Heart left ventricle (tissue), 16 donors: Measurements from ENCODE around the gene OR10R2. TPM values are rescaled to one million over a fixed set of nuclear protein-coding genes. Genes with fewer than 3 reads are reported as not detected.
A peak's percentile ranks its signal among the peaks of the same experiment; 100 is the strongest.

Experiments
- ATAC-seq, 4 donors: fragments of 200-7000 bp; cut with Tn5 transposase; one replicate each; pipeline ENCODE4 v1.9.1; 2020 to 2022; ENCODE audit warnings: moderate library complexity in 4 of 4, mild to moderate bottlenecking in 3 of 4, moderate number of reproducible peaks in 1 of 4
- DNase-seq, 5 donors: peaks; one replicate each; pipeline ENCODE4 v3.0.0-alpha.2; 2020
- H3K27ac ChIP-seq, 12 donors: fragments of 200-600 bp; sonication (generic) in 4 of 12; one replicate each; pipeline versions ENCODE4 v1.5.0 to v1.8.0; 2016 to 2022; ENCODE audit warnings: mild to moderate bottlenecking in 2 of 12
- H3K27me3 ChIP-seq, 9 donors: fragments of 200-600 bp; sonication (generic) in 2 of 9; one replicate each; pipeline versions ENCODE4 v1.5.1 to v1.8.0; 2016 to 2022; ENCODE audit warnings: mild to moderate bottlenecking in 3 of 9
- H3K36me3 ChIP-seq, 9 donors: fragments of 200-600 bp; sonication (generic) in 2 of 9; one replicate each; pipeline versions ENCODE4 v1.5.0 to v1.8.0; 2018 to 2022; ENCODE audit warnings: mild to moderate bottlenecking in 2 of 9
- H3K4me1 ChIP-seq, 12 donors: fragments of 200-600 bp; sonication (generic) in 4 of 12; one replicate each; pipeline versions ENCODE4 v1.5.0 to v1.8.0; 2016 to 2022; ENCODE audit warnings: mild to moderate bottlenecking in 3 of 12
- H3K4me3 ChIP-seq, 12 donors: fragments of 200-600 bp; sonication (generic) in 4 of 12; one replicate each; pipeline versions ENCODE4 v1.5.0 to v1.8.0; 2017 to 2022; ENCODE audit warnings: mild to moderate bottlenecking in 9 of 12, moderate library complexity in 4 of 12
- H3K9me3 ChIP-seq, 12 donors: fragments of 200-600 bp; sonication (generic) in 4 of 12; one replicate each; pipeline versions ENCODE4 v1.5.0 to v1.8.0; 2016 to 2022; ENCODE audit warnings: mild to moderate bottlenecking in 1 of 12
- CTCF ChIP-seq, 12 donors: fragments of 200-600 bp; sonication (generic) in 4 of 12; IDR thresholded peaks; one replicate each; pipeline versions ENCODE4 v1.5.0 to v1.8.0; 2018 to 2022; ENCODE audit warnings: antibody characterized with exemption in 12 of 12, mild to moderate bottlenecking in 5 of 12
- POLR2A ChIP-seq, 2 donors: fragments of 450-650 bp; IDR thresholded peaks; one replicate each; pipeline ENCODE4 v1.6.1; 2017; ENCODE audit warnings: antibody characterized with exemption in 2 of 2, mild to moderate bottlenecking in 2 of 2, moderate library complexity in 2 of 2
- WGBS, 4 donors: extraction: QIAGEN DNeasy Blood & Tissue Kit in 2 of 4; methylation state at CpG; one replicate each; pipeline versions ENCODE4 v1.1.5 to v1.1.7; 2013 to 2018; 5-methylcytosine and 5-hydroxymethylcytosine counted together
- intact Hi-C, 10 donors: fragments of 100-400 bp; cut with DNase I; formaldehyde crosslinking; loops; one replicate each; pipeline versions ENCODE4 v1.11.1 to v1.14.2; 2022
- polyA plus RNA-seq, 2 donors: library from polyadenylated mRNA; stranded (reverse); fragments of 200-250 nt; gene quantifications; one replicate each; pipeline ENCODE4 v1.2.3, GENCODE V29; 2013
- total RNA-seq, 9 donors: library from RNA; depleted of rRNA in 2 of 9; stranded (reverse); fragments of >200 nt in 2 of 9; fragmentation: NEBNext Ultra II Directional in 3 of 9; extraction: Animal tissue kit (Norgen Biotek cat#: 25700) in 3 of 9; gene quantifications; one replicate each; pipeline versions ENCODE4 v1.1.0 to v1.2.4, GENCODE V29; 2016 to 2023
- donor health status: ischemic (EF 13 %, LVEDD 7.1; RV severe dilation, severe dysfunction).
- donor health status: healthy with polysubstance abuse.
- donor health status: DM: no; HTN: yes; CAD: no.
- donor health status: DM: no; HTN: no; CAD: no.
- donor health status: ischemic (EF 25% LVEDD 6.9; RV normal size, moderate dysfunction).
- donor health status: ischemic (EF 25% LVEDD 5.7; RV mildly dilated, moderate dysfunction).
- donor health status: healthy.
- donor health status: DM: yes; HTN: yes; CAD: no.
- donor health status: ischemic (EF 35%, LVEDD 5.7; RV mildly dilated, moderate dysfunction).
- donor health status: nonischemic (EF 11% LVEDD 7.7; RV severe dilation, severe dysfunction).
- donor health status: DM: yes; HTN: yes; CAD: no.
- donor health status: PGD.
- donor health status: ischemic (EF 29% LVEDD 5.4; RV normal size, mild dysfunction).
- donor health status: nonischemic (EF 23%, LVEDD 6.1; RV moderate dilation, normal function).

The OR10R2 gene
- total and polyA plus RNA-seq, 11 donors: not detected

GRCh38 chr1:158494796-158495195, 22.8 kb downstream of the OR10R2 start:
- Histone ChIP-seq H3K4me1 (no peaks in the 10 kb centered on the region), H3K9me3 (no peaks in the 10 kb centered on the region), H3K27ac (no peak overlapping the region), H3K36me3 (no peaks in the 10 kb centered on the region), H3K27me3 (peaks cover 0 to 14% (median 0%) of the 10 kb centered on the region in 9 donors), H3K4me3 (no peak overlapping the region)
- intact Hi-C loops: loop anchor here in 4 of 10 donors (5.0 to 10.0 kb wide), 2 partner anchors 290 to 292 kb away; no protein-coding TSS in a partner anchor
- DNase-seq: no peak
- TF ChIP-seq POLR2A (IDR thresholded peaks at IDR 0.05) (no peak), CTCF (IDR thresholded peaks at IDR 0.05) (no peak)
- no peak for ATAC-seq
- WGBS, 4 donors: 0 to 47% (median 18%) methylated on average over 2 of the region's 2 CpGs

- Histone ChIP-seq H3K27me3 (peaks cover 0 to 14% (median 0%) of the 10 kb centered on the region in 9 donors), H3K9me3 (no peaks in the 10 kb centered on the region), H3K4me3 (no peak overlapping the region), H3K4me1 (no peaks in the 10 kb centered on the region), H3K36me3 (no peaks in the 10 kb centered on the region), H3K27ac (no peak overlapping the region)
- DNase-seq (no peak), ATAC-seq (no peak)
- no peak for TF ChIP-seq POLR2A (IDR thresholded peaks at IDR 0.05)
- peak in 8 of 12 donors; percentile 8 to 39 (median 32) for TF ChIP-seq CTCF (IDR thresholded peaks at IDR 0.05)
- WGBS, 4 donors: 18 to 45% (median 25%) methylated on average over 2 of the region's 2 CpGs
- intact Hi-C loops: loop anchor here in 4 of 10 donors (5.0 to 10.0 kb wide), 2 partner anchors 292 to 294 kb away; no protein-coding TSS in a partner anchor
Measured at GRCh38 chr1:158496374-158496773, 24.4 kb downstream of the OR10R2 start.

GRCh38 chr1:158506369-158506987, 34.5 kb downstream of the OR10R2 start:
- Histone ChIP-seq H3K9me3 (no peaks in the 10 kb centered on the region), H3K4me1 (peaks cover 0 to 12% (median 0%) of the 10 kb centered on the region in 12 donors), H3K4me3 (no peak overlapping the region), H3K36me3 (no peaks in the 10 kb centered on the region), H3K27me3 (peaks cover 0 to 4% (median 0%) of the 10 kb centered on the region in 9 donors), H3K27ac (no peak overlapping the region)
- TF ChIP-seq POLR2A (IDR thresholded peaks at IDR 0.05) (no peak), CTCF (IDR thresholded peaks at IDR 0.05) (peak in 9 of 12 donors; percentile 8 to 53 (median 28))
- peak in 2 of 5 donors; percentile 12 to 38 for DNase-seq
- intact Hi-C loops: loop anchor here in 3 of 10 donors (2.0 to 10.0 kb wide), 5 partner anchors 138 to 568 kb away; partner anchors contain the start of gene AIM2 (in 1 of the 3)
- WGBS, 4 donors: 27 to 49% (median 33%) methylated on average over 1 of the region's 1 CpG
- ATAC-seq: no peak

- Histone ChIP-seq H3K27me3 (peaks cover 0 to 4% (median 0%) of the 10 kb centered on the region in 9 donors), H3K4me3 (no peak overlapping the region), H3K4me1 (peaks cover 0 to 12% (median 0%) of the 10 kb centered on the region in 12 donors), H3K9me3 (no peaks in the 10 kb centered on the region), H3K27ac (no peak overlapping the region), H3K36me3 (no peaks in the 10 kb centered on the region)
- TF ChIP-seq POLR2A (IDR thresholded peaks at IDR 0.05) (no peak), CTCF (IDR thresholded peaks at IDR 0.05) (no peak)
- DNase-seq (no peak), ATAC-seq (no peak)
- WGBS, 4 donors: 65 to 88% (median 84%) methylated on average over 2 of the region's 2 CpGs
- intact Hi-C loops: loop anchor here in 3 of 10 donors (2.0 to 10.0 kb wide), 5 partner anchors 137 to 567 kb away; partner anchors contain the start of gene AIM2 (in 1 of the 3)
Measured at GRCh38 chr1:158507511-158507910, 35.5 kb downstream of the OR10R2 start.
